SU-DHL-6 (cell line): ENCODE results near the gene DDX42.

ENCODE experiments used
- EZH2phosphoT487 ChIP-seq: fragments of 200-600 bp; sonication (generic), shearing (Covaris generic); conservative IDR thresholded peaks from 2 replicates; pipeline ENCODE4 v1.6.1; 2018; ENCODE audit warnings: mild to moderate bottlenecking, antibody characterized with exemption, low read length, moderate library complexity, mixed read lengths
- TF ChIP-seq, protein P1 (sequence below): fragments of 200-600 bp; sonication (generic); IDR thresholded peaks from one replicate; pipeline ENCODE4 v1.5.1; 2017; ENCODE audit warnings: antibody characterized with exemption, mild to moderate bottlenecking, low read length, moderate library complexity; ENCODE audit not compliant: insufficient read depth, poor library complexity, severe bottlenecking

DNA sequence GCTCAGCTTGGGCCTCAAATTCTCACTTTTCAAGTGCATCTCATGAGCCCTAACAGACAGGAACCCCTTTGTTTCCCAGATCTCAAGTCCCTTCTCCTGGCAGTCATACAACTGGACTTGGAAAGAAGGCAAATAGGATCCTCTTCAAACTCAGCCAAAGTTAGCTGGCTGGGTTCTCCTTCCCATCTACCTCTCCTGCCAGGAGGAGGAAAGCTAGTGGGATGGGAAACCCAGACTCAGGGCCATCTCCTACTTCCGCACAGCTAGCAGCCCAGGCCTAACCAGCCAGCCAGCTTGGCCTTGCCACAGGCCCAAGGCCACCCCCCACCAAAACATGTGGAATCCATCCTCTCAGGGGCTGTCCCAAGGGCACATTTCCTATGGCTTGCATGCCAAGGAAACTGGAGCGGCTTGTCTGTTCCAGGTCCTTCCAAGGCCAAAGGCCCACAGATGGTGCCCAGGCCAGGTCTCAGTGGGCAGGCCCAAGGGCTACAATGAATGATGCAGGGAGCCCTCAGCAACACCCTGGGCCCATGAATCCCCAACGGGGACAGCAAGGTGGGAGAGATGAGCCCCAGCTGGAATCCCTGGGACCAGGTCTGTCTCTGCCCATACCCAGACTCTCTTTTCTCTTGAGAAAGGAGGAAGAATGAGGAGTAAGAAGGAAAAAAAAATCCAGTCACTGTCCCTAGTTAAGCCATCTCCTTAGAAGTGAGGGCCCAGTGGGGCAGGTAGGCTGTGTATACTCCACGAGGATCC is 66.8 kb downstream of the DDX42 start:
- TF ChIP-seq, protein P1, sequence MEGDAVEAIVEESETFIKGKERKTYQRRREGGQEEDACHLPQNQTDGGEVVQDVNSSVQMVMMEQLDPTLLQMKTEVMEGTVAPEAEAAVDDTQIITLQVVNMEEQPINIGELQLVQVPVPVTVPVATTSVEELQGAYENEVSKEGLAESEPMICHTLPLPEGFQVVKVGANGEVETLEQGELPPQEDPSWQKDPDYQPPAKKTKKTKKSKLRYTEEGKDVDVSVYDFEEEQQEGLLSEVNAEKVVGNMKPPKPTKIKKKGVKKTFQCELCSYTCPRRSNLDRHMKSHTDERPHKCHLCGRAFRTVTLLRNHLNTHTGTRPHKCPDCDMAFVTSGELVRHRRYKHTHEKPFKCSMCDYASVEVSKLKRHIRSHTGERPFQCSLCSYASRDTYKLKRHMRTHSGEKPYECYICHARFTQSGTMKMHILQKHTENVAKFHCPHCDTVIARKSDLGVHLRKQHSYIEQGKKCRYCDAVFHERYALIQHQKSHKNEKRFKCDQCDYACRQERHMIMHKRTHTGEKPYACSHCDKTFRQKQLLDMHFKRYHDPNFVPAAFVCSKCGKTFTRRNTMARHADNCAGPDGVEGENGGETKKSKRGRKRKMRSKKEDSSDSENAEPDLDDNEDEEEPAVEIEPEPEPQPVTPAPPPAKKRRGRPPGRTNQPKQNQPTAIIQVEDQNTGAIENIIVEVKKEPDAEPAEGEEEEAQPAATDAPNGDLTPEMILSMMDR: no peak
- no peak for TF ChIP-seq EZH2phosphoT487
